HepG2 (cell line): Measurements from ENCODE around the gene GFER. TPM values are rescaled to one million over a fixed set of nuclear protein-coding genes. Genes with fewer than 3 reads are reported as not detected.

Experiments used
- ATAC-seq: fragments of 200-7000 bp; cut with Tn5 transposase; 3 replicates; pipeline ENCODE4 v1.9.1; 2020; ENCODE audit warnings: mild to moderate bottlenecking, moderate library complexity
- BruUV-seq: library from RNA; stranded (reverse); fragments of 400-500 nt; replicated peaks from 2 replicates; lab custom pipeline; 2021; lab: Mats Ljungman, UMichigan
- CTCF ChIA-PET: fragments of 300-600 bp; formaldehyde crosslinking; extraction: SDS; loops from one replicate; lab custom pipeline; 2021; ENCODE audit warnings: low total read pairs, inconsistent platforms, low intra/inter-chr PET ratio; lab: Yijun Ruan, JAX
- POLR2A ChIA-PET: fragments of 350-600 bp; sonication (Branson Sonifier 250); formaldehyde crosslinking; loops from one replicate; lab custom pipeline; 2020; ENCODE audit warnings: antibody characterized with exemption, inconsistent platforms; lab: Yijun Ruan, JAX
- DNase-seq: peaks from one replicate; pipeline ENCODE4 v3.0.0-alpha.2; 2015; ENCODE audit warnings: low spot score
- FAIRE-seq: peaks from 3 replicates; lab custom pipeline; 2011; peaks lifted over from hg19 to GRCh38; lab: Jason Lieb, UNC
- H2AFZ ChIP-seq: one replicate; pipeline ENCODE4 v1.6.1; 2011; ENCODE audit warnings: low read length, inconsistent platforms
- H3K27ac ChIP-seq: fragments of 300-600 bp; 3 replicates; pipeline ENCODE4 v1.8.0; 2011; ENCODE audit warnings: mixed run types, mild to moderate bottlenecking, mixed read lengths, low read length, inconsistent platforms; ENCODE audit not compliant: insufficient read depth; ENCODE audit errors: extremely low read length
- H3K27me3 ChIP-seq, 2 experiments: fragments of 200-600 bp in 1 of 2; 2 replicates in 1 of 2; 3 replicates in 1 of 2; pipeline versions ENCODE4 v1.6.0 to v1.8.0; 2011; ENCODE audit warnings: low read length in 2 of 2, mild to moderate bottlenecking in 2 of 2, moderate library complexity in 2 of 2, inconsistent platforms in 1 of 2; ENCODE audit not compliant: insufficient read depth in 2 of 2, control insufficient read depth in 1 of 2
- H3K36me3 ChIP-seq, 2 experiments: fragments of 200-600 bp in 1 of 2; replicated peaks in 1 of 2; 2 replicates in 1 of 2; 3 replicates in 1 of 2; pipeline versions ENCODE4 v1.5.1 to v1.8.0; 2011; ENCODE audit warnings: low read length in 2 of 2, inconsistent platforms in 1 of 2; ENCODE audit not compliant: insufficient read depth in 2 of 2, control insufficient read depth in 1 of 2
- H3K4me1 ChIP-seq: 2 replicates; pipeline ENCODE4 v1.5.1; 2012; ENCODE audit warnings: low read length, inconsistent platforms; ENCODE audit not compliant: insufficient read depth
- H3K4me2 ChIP-seq: 2 replicates; pipeline ENCODE4 v1.6.0; 2011; ENCODE audit warnings: low read depth, low read length, inconsistent platforms
- H3K4me3 ChIP-seq, 3 experiments: fragments of 200-600 bp in 1 of 3; sonication (generic), shearing (Covaris generic) in 1 of 3; replicated peaks in 1 of 3; 2 replicates each; pipeline ENCODE4 v1.5.1; 2011 to 2016; ENCODE audit warnings: low read length in 3 of 3, inconsistent platforms in 2 of 3, low read depth in 2 of 3, mild to moderate bottlenecking in 2 of 3, control low read depth in 1 of 3, mixed read lengths in 1 of 3; ENCODE audit not compliant: insufficient read depth in 1 of 3
- H3K79me2 ChIP-seq: one replicate; pipeline ENCODE4 v1.6.1; 2011; ENCODE audit warnings: low read length, inconsistent platforms; ENCODE audit not compliant: insufficient read depth
- H3K9ac ChIP-seq: 2 replicates; pipeline ENCODE4 v1.6.0; 2011; ENCODE audit warnings: mild to moderate bottlenecking, low read depth, low read length, inconsistent platforms; ENCODE audit not compliant: insufficient read depth
- H3K9me3 ChIP-seq: 2 replicates; pipeline ENCODE4 v1.5.1; 2012; ENCODE audit warnings: mild to moderate bottlenecking, low read length
- H4K20me1 ChIP-seq: 2 replicates; pipeline ENCODE4 v1.6.0; 2011; ENCODE audit warnings: inconsistent platforms, mild to moderate bottlenecking, low read length, moderate library complexity; ENCODE audit not compliant: insufficient read depth
- AGO2 ChIP-seq: fragments of 200-400 bp; formaldehyde crosslinking; optimal IDR thresholded peaks from 2 replicates; pipeline ENCODE3; 2017; ENCODE audit warnings: mild to moderate bottlenecking, low read depth, low read length, moderate library complexity
- MXI1 ChIP-seq: IDR thresholded peaks from 3 replicates; pipeline ENCODE4 v1.6.1; 2012; ENCODE audit warnings: low read depth, low read length, inconsistent platforms, borderline replicate concordance
- RBFOX2 ChIP-seq: fragments of 200-400 bp; formaldehyde crosslinking; IDR thresholded peaks from 2 replicates; pipeline ENCODE4 v1.6.1; 2017; ENCODE audit warnings: low read depth, mild to moderate bottlenecking, low read length
- ZNF879 ChIP-seq: sonication (generic); formaldehyde crosslinking; IDR thresholded peaks from 2 replicates; pipeline ENCODE4 v1.8.1; 2023; ENCODE audit warnings: missing genetic modification reagents
- WGBS: methylation state at CpG from one replicate; pipeline ENCODE4 v1.1.6; 2017; ENCODE audit warnings: low lambda C conversion rate; 5-methylcytosine and 5-hydroxymethylcytosine counted together
- in situ Hi-C: cut with HindIII; loops from 2 replicates; pipeline ENCODE4 v1.10.0; 2017; ENCODE audit warnings: low pct_unique_long_range_greater_than_20kb; ENCODE audit not compliant: extremely low pct_ligation_motif_present
- intact Hi-C: fragments of 100-400 bp; cut with micrococcal nuclease; formaldehyde crosslinking; loops from one replicate; pipeline ENCODE4 v1.10.0; 2022; ENCODE audit not compliant: unreplicated experiment
- polyA plus RNA-seq, 8 experiments: library from polyadenylated mRNA; depleted of rRNA in 3 of 8; stranded (reverse) in 7 of 8; unstranded in 1 of 8; fragments of >200 nt; fragmentation: Illumina TruSeq in 4 of 8; extraction: Trizol in 4 of 8; gene quantifications; 2 replicates each; pipeline versions ENCODE4 v1.2.1 to v1.2.3, GENCODE V29; 2011 to 2016; ENCODE audit warnings: low read depth in 4 of 8, missing spikeins in 1 of 8, mixed read lengths in 1 of 8; ENCODE audit not compliant: insufficient read depth in 1 of 8
- total RNA-seq, 5 experiments: library from RNA; depleted of rRNA; stranded (reverse); fragments of >200 nt; fragmentation: Illumina TruSeq; extraction: Trizol; gene quantifications; 2 replicates each; pipeline ENCODE4 v1.2.3, GENCODE V29; 2016; ENCODE audit warnings: low read depth in 1 of 5
- TF ChIP-seq, protein P1 (sequence below): sonication (generic); formaldehyde crosslinking; IDR thresholded peaks from 2 replicates; pipeline ENCODE4 v1.4.0; 2020; ENCODE audit warnings: missing genetic modification reagents

Gene GFER
- total and polyA plus RNA-seq, 2 of the 13 experiments (the other 11 are each of a cell fraction or from before 2014, with no cell fraction given), result 28.6 to 71.7 TPM

GRCh38 chr16:2004795-2005517 is 21.0 kb downstream of the GFER start:
- peaks cover 19 to 35% of the 10 kb centered on the region in 2 experiments for H3K36me3 ChIP-seq
- H3K4me3 ChIP-seq, result peak overlapping the region in 1 of 3 experiments; percentile 17; a peak in 1 of 6 replicates
- H3K4me1 ChIP-seq, result peaks cover 43% of the 10 kb centered on the region
- ChIA-PET CTCF (interaction anchor here (1.7 kb wide), 1 partner anchor 136 kb away, joined by 10 read pairs; no protein-coding TSS in a partner anchor), POLR2A (interaction anchor here (0.7 to 2.8 kb wide), 8 partner anchors 11 to 150 kb away, joined by 3 to 27 read pairs (median 5); partner anchors contain the start of genes GFER, NPW, RPS2 and TRAF7)
- H3K4me2 ChIP-seq, result peak overlapping the region; percentile 42; the same call in 1 of the 2 replicates
- WGBS, result 93% methylated on average over 21 of the region's 34 CpGs
- H3K9me3 ChIP-seq, result no peaks in the 10 kb centered on the region
- H3K9ac ChIP-seq, result no peak overlapping the region
- no TSS peak for BruUV-seq
- DNase-seq (no peak), ATAC-seq (no peak; the same call in 2 of the 3 replicates), FAIRE-seq (no peak)
- H2AFZ ChIP-seq, result no peak overlapping the region
- TF ChIP-seq, protein P1, sequence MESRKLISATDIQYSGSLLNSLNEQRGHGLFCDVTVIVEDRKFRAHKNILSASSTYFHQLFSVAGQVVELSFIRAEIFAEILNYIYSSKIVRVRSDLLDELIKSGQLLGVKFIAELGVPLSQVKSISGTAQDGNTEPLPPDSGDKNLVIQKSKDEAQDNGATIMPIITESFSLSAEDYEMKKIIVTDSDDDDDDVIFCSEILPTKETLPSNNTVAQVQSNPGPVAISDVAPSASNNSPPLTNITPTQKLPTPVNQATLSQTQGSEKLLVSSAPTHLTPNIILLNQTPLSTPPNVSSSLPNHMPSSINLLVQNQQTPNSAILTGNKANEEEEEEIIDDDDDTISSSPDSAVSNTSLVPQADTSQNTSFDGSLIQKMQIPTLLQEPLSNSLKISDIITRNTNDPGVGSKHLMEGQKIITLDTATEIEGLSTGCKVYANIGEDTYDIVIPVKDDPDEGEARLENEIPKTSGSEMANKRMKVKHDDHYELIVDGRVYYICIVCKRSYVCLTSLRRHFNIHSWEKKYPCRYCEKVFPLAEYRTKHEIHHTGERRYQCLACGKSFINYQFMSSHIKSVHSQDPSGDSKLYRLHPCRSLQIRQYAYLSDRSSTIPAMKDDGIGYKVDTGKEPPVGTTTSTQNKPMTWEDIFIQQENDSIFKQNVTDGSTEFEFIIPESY (CRISPR knock-in tag), result peak; percentile 81
- TF ChIP-seq ZNF879 (CRISPR knock-in tag) (no peak), MXI1 (no peak), RBFOX2 (peak; percentile 65), AGO2 (peak; percentile 57)
- peak overlapping the region; percentile 1 for H3K27ac ChIP-seq
- intact Hi-C loops, result no loop called here
- H3K79me2 ChIP-seq, result peaks cover 47% of the 10 kb centered on the region
- peaks cover 18% of the 10 kb centered on the region; the same call in 1 of the 2 replicates for H4K20me1 ChIP-seq
- no peaks in the 10 kb centered on the region for H3K27me3 ChIP-seq
- in situ Hi-C loops, result no loop called here
